PC-9 (cell line): ENCODE measurements around the gene AHRR. TPM values are rescaled to one million over a fixed set of nuclear protein-coding genes. Genes with fewer than 3 reads are reported as not detected.

Source experiments
- BruUV-seq: library from RNA; stranded (reverse); fragments of 400-500 nt; replicated peaks from 2 replicates; lab custom pipeline; 2021; lab: Mats Ljungman, UMichigan
- CTCF ChIA-PET: fragments of 300-600 bp; sonication (Branson Sonifier 250); formaldehyde crosslinking; loops from one replicate; lab custom pipeline; 2022; ENCODE audit warnings: antibody characterized with exemption; lab: Charles Lee
- POLR2A ChIA-PET: fragments of 300-600 bp; sonication (Branson Sonifier 250); formaldehyde crosslinking; loops from one replicate; lab custom pipeline; 2022; ENCODE audit warnings: antibody characterized with exemption; ENCODE audit not compliant: unreplicated experiment; lab: Charles Lee
- DNase-seq, 2 experiments: peaks; one replicate each; pipeline versions ENCODE4 v3.0.0 to v3.0.0-alpha.2; 2015 to 2022; ENCODE audit warnings: mixed read lengths in 1 of 2
- H2AFZ ChIP-seq: fragments of 200-600 bp; sonication (generic); 2 replicates; pipeline ENCODE4 v1.8.1; 2017; ENCODE audit warnings: antibody characterized with exemption
- H3F3A ChIP-seq: fragments of 200-600 bp; sonication (generic); 2 replicates; pipeline ENCODE4 v1.8.1; 2017; ENCODE audit warnings: antibody characterized with exemption, mild to moderate bottlenecking, low read depth; ENCODE audit not compliant: insufficient read depth
- H3K27ac ChIP-seq: fragments of 200-600 bp; sonication (generic); 2 replicates; pipeline ENCODE4 v1.6.1; 2016; ENCODE audit warnings: mixed run types
- H3K27me3 ChIP-seq: fragments of 200-600 bp; sonication (generic); 2 replicates; pipeline ENCODE4 v1.6.1; 2016; ENCODE audit warnings: low read depth, mixed run types; ENCODE audit not compliant: insufficient read depth
- H3K36me3 ChIP-seq: fragments of 200-600 bp; sonication (generic); 2 replicates; pipeline ENCODE4 v1.6.1; 2016; ENCODE audit warnings: low read depth, mixed run types
- H3K4me1 ChIP-seq: fragments of 200-600 bp; sonication (generic); replicated peaks from 2 replicates; pipeline ENCODE4 v1.6.1; 2016; ENCODE audit warnings: mixed run types; ENCODE audit not compliant: insufficient read depth
- H3K4me2 ChIP-seq: fragments of 200-600 bp; sonication (generic); 2 replicates; pipeline ENCODE4 v1.6.1; 2017; ENCODE audit warnings: mixed run types
- H3K4me3 ChIP-seq: fragments of 200-600 bp; sonication (generic); 2 replicates; pipeline ENCODE4 v1.6.1; 2016; ENCODE audit warnings: mixed run types
- H3K79me2 ChIP-seq: fragments of 200-600 bp; sonication (generic); 2 replicates; pipeline ENCODE4 v1.6.1; 2017; ENCODE audit warnings: low read depth, mixed run types
- H3K9me2 ChIP-seq: fragments of 200-600 bp; sonication (generic); 2 replicates; pipeline ENCODE4 v1.8.1; 2017; ENCODE audit warnings: mild to moderate bottlenecking; ENCODE audit not compliant: insufficient read depth
- H3K9me3 ChIP-seq: fragments of 200-600 bp; sonication (generic); 2 replicates; pipeline ENCODE4 v1.8.1; 2016; ENCODE audit warnings: low read depth; ENCODE audit not compliant: insufficient read depth
- H4K20me1 ChIP-seq: fragments of 200-600 bp; sonication (generic); 2 replicates; pipeline ENCODE4 v1.8.1; 2017; ENCODE audit not compliant: insufficient read depth
- CTCF ChIP-seq: fragments of 200-600 bp; sonication (generic); conservative IDR thresholded peaks from 2 replicates; pipeline ENCODE4 v1.6.1; 2017; ENCODE audit warnings: mixed run types, antibody characterized with exemption, mild to moderate bottlenecking, moderate library complexity
- EZH2 ChIP-seq: fragments of 200-600 bp; sonication (generic); IDR thresholded peaks from 2 replicates; pipeline ENCODE4 v1.8.0; 2017; ENCODE audit warnings: antibody characterized with exemption, low read depth
- intact Hi-C: fragments of 100-400 bp; cut with micrococcal nuclease; formaldehyde crosslinking; loops from one replicate; pipeline ENCODE4 v1.10.0; 2022; ENCODE audit not compliant: unreplicated experiment
- total RNA-seq: library from RNA; stranded (reverse); gene quantifications from 2 replicates; pipeline ENCODE4 v1.2.3, GENCODE V29; 2021

Gene AHRR
- total RNA-seq, 1 experiment from 2014 or later: 7.2 TPM

GRCh38 chr5:423233-423565 lies 101.7 kb downstream of the AHRR start:
- Histone ChIP-seq H3K4me2 (no peak overlapping the region), H3K4me1 (no peaks in the 10 kb centered on the region), H3K9me3 (no peaks in the 10 kb centered on the region), H3K36me3 (no peaks in the 10 kb centered on the region), H3K4me3 (no peak overlapping the region), H3K79me2 (no peaks in the 10 kb centered on the region), H3F3A (no peaks in the 10 kb centered on the region), H4K20me1 (no peaks in the 10 kb centered on the region), H2AFZ (no peak overlapping the region), H3K27ac (no peak overlapping the region), H3K27me3 (no peaks in the 10 kb centered on the region), H3K9me2 (no peaks in the 10 kb centered on the region)
- DNase-seq: no peak
- TF ChIP-seq CTCF: no peak
- TF ChIP-seq EZH2: no peak
- intact Hi-C loops: no loop called here
- CTCF ChIA-PET: interaction anchor here (1.0 kb wide), 1 partner anchor 9 kb away, joined by 3 read pairs; no protein-coding TSS in a partner anchor
- no TSS peak for BruUV-seq
- POLR2A ChIA-PET: no interaction called here

DNA sequence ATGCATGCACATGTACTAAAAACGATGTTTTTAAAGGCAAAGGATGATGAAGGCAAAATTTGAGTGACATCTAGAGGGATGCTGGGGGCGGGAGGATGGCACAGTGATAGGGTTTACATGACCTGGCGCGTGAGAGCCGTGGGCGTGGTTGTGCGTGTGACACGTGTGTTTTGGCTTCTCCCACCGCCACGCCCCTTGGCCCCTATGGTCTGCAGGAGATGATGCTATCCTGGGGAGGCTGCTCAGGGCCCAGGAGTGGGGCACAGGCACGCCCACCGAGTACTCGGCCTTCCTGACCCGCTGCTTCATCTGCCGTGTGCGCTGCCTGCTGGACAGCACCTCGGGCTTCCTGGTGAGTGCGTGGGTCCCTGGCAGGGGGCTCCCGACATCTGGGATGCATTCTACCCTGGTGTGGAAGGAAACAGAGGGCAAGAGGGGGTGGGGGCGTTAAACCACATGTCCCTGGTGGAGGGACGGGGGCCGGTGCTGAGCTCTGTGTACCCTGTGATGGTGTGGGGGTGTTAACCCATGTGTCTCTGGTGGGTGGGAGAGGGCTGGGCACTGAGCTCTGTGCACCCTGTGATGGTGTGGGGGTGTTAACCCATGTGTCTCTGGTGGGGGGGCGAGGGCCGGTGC lies 102.2 kb downstream of the AHRR start:
- TF ChIP-seq EZH2 (no peak), CTCF (no peak)
- Histone ChIP-seq H3F3A (no peaks in the 10 kb centered on the region), H3K79me2 (no peaks in the 10 kb centered on the region), H3K9me2 (no peaks in the 10 kb centered on the region), H3K27ac (no peak overlapping the region), H2AFZ (no peak overlapping the region), H3K9me3 (no peaks in the 10 kb centered on the region), H3K4me1 (no peaks in the 10 kb centered on the region), H3K4me3 (no peak overlapping the region), H3K36me3 (no peaks in the 10 kb centered on the region), H3K27me3 (no peaks in the 10 kb centered on the region), H3K4me2 (no peak overlapping the region), H4K20me1 (no peaks in the 10 kb centered on the region)
- intact Hi-C loops: no loop called here
- DNase-seq: no peak
- POLR2A ChIA-PET: no interaction called here
- BruUV-seq: no TSS peak
- CTCF ChIA-PET: interaction anchor here (1.0 kb wide), 1 partner anchor 9 kb away, joined by 3 read pairs; no protein-coding TSS in a partner anchor

GRCh38 chr5:424301-425110 lies 103.0 kb downstream of the AHRR start:
- intact Hi-C loops: loop anchor here (1.0 kb wide), 1 partner anchor 107 kb away; no protein-coding TSS in a partner anchor
- no peaks in the 10 kb centered on the region for H3F3A ChIP-seq
- H2AFZ ChIP-seq: no peak overlapping the region
- H3K4me3 ChIP-seq: no peak overlapping the region
- H3K27ac ChIP-seq: no peak overlapping the region
- DNase-seq: peak in 1 of 2 experiments; percentile 37
- no peaks in the 10 kb centered on the region for H3K9me2 ChIP-seq
- BruUV-seq: no TSS peak
- no peaks in the 10 kb centered on the region for H3K36me3 ChIP-seq
- TF ChIP-seq EZH2 (no peak), CTCF (no peak)
- H4K20me1 ChIP-seq: no peaks in the 10 kb centered on the region
- H3K27me3 ChIP-seq: no peaks in the 10 kb centered on the region
- POLR2A ChIA-PET: interaction anchor here (0.5 to 0.7 kb wide), 2 partner anchors 108 to 133 kb away, joined by 3 to 4 read pairs; no protein-coding TSS in a partner anchor
- no peaks in the 10 kb centered on the region for H3K9me3 ChIP-seq
- H3K79me2 ChIP-seq: no peaks in the 10 kb centered on the region
- H3K4me2 ChIP-seq: no peak overlapping the region
- H3K4me1 ChIP-seq: no peaks in the 10 kb centered on the region
- CTCF ChIA-PET: no interaction called here
